HUES64 (cell line): ENCODE measurements around the gene GOLIM4.

Experiments
- H3K27ac ChIP-seq: 2 replicates; pipeline ENCODE4 v1.7.0; 2013; ENCODE audit warnings: low read depth, low read length, inconsistent platforms
- H3K27me3 ChIP-seq: 2 replicates; pipeline ENCODE4 v1.6.1; 2013; ENCODE audit warnings: mild to moderate bottlenecking, low read length; ENCODE audit not compliant: insufficient read depth
- H3K36me3 ChIP-seq: 2 replicates; pipeline ENCODE4 v1.6.1; 2013; ENCODE audit warnings: mild to moderate bottlenecking, low read length; ENCODE audit not compliant: insufficient read depth
- H3K4me1 ChIP-seq: 2 replicates; pipeline ENCODE4 v1.6.1; 2013; ENCODE audit warnings: mild to moderate bottlenecking, low read length, moderate library complexity; ENCODE audit not compliant: insufficient read depth
- H3K4me3 ChIP-seq: 2 replicates; pipeline ENCODE4 v1.5.1; 2013; ENCODE audit warnings: mild to moderate bottlenecking, low read length, moderate library complexity
- H3K9ac ChIP-seq: 2 replicates; pipeline ENCODE4 v1.6.1; 2013; ENCODE audit warnings: mild to moderate bottlenecking, low read depth, low read length
- H3K9me3 ChIP-seq: 2 replicates; pipeline ENCODE4 v1.6.1; 2013; ENCODE audit warnings: low read depth, low read length; ENCODE audit not compliant: insufficient read depth
- WGBS: fragments of 150-250, 120-280 bp; methylation state at CpG from one replicate; pipeline ENCODE4 v1.1.7; 2013; ENCODE audit warnings: missing lambda C conversion rate; 5-methylcytosine and 5-hydroxymethylcytosine counted together

Gene GOLIM4

GRCh38 chr3:168094877-168095610 is 680 bp downstream of the GOLIM4 start:
- H3K4me1 ChIP-seq: peaks cover 41% of the 10 kb centered on the region
- peak overlapping the region; percentile 77 for H3K27ac ChIP-seq
- peak overlapping the region; percentile 72 for H3K9ac ChIP-seq
- no peaks in the 10 kb centered on the region for H3K36me3 ChIP-seq
- peak overlapping the region; percentile 87 for H3K4me3 ChIP-seq
- H3K9me3 ChIP-seq: no peaks in the 10 kb centered on the region
- H3K27me3 ChIP-seq: no peaks in the 10 kb centered on the region
- WGBS: under 1% methylated on average over 70 of the region's 70 CpGs

- no peak overlapping the region for H3K27ac ChIP-seq
- peak overlapping the region; percentile 87 for H3K4me3 ChIP-seq
- peak overlapping the region; percentile 72; the same call in 1 of the 2 replicates for H3K9ac ChIP-seq
- no peaks in the 10 kb centered on the region for H3K27me3 ChIP-seq
- H3K36me3 ChIP-seq: no peaks in the 10 kb centered on the region
- H3K4me1 ChIP-seq: peaks cover 41% of the 10 kb centered on the region
- WGBS: 1% methylated on average over 9 of the region's 9 CpGs
- no peaks in the 10 kb centered on the region for H3K9me3 ChIP-seq
Measured at GRCh38 chr3:168094580-168094876, 1.2 kb downstream of the GOLIM4 start.

GRCh38 chr3:168093790-168094189 is 1.9 kb downstream of the GOLIM4 start:
- H3K27me3 ChIP-seq: no peaks in the 10 kb centered on the region

GRCh38 chr3:168093229-168093628 is 2.5 kb downstream of the GOLIM4 start:
- Histone ChIP-seq H3K27ac (no peak overlapping the region), H3K9ac (no peak overlapping the region), H3K4me3 (peak overlapping the region; percentile 87; the same call in 1 of the 2 replicates), H3K9me3 (no peaks in the 10 kb centered on the region), H3K36me3 (no peaks in the 10 kb centered on the region), H3K27me3 (no peaks in the 10 kb centered on the region), H3K4me1 (peaks cover 52% of the 10 kb centered on the region)
- 80% methylated on average over 2 of the region's 2 CpGs for WGBS

More at GRCh38 chr3:168093790-168094189, 1.9 kb downstream of the GOLIM4 start:
- 79% methylated on average over 2 of the region's 3 CpGs for WGBS
- Histone ChIP-seq H3K9me3 (no peaks in the 10 kb centered on the region), H3K4me1 (peaks cover 49% of the 10 kb centered on the region), H3K9ac (no peak overlapping the region), H3K36me3 (no peaks in the 10 kb centered on the region), H3K4me3 (peak overlapping the region; percentile 87), H3K27ac (no peak overlapping the region)

DNA sequence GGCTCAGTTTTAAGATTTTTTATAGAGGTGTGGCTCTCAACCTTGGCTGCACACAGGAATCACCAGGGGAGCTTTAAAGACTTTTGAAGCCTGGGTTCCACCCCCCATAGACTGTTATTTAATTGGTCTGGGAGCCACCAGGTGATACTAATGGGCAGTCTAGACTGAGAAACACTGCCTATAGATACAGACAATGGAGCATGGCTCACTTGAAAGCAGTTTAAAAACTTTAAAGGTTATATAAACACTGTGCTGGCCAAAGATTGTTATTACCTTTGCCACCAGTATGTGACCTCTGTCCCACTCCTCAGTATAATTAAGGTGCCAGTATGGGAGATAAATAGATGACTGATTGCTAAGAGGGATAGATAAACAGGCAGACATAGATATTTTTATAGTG is 3.8 kb downstream of the GOLIM4 start:
- Histone ChIP-seq H3K36me3 (no peaks in the 10 kb centered on the region), H3K4me3 (peak overlapping the region; percentile 11; the same call in 1 of the 2 replicates), H3K9ac (no peak overlapping the region), H3K4me1 (peaks cover 51% of the 10 kb centered on the region), H3K27ac (no peak overlapping the region), H3K27me3 (no peaks in the 10 kb centered on the region), H3K9me3 (no peaks in the 10 kb centered on the region)

GRCh38 chr3:168091302-168091858 is 4.3 kb downstream of the GOLIM4 start:
- WGBS: 83% methylated on average over 3 of the region's 3 CpGs
- Histone ChIP-seq H3K27me3 (no peaks in the 10 kb centered on the region), H3K9me3 (no peaks in the 10 kb centered on the region), H3K27ac (no peak overlapping the region), H3K4me3 (no peak overlapping the region), H3K4me1 (peaks cover 45% of the 10 kb centered on the region), H3K36me3 (no peaks in the 10 kb centered on the region), H3K9ac (no peak overlapping the region)

DNA sequence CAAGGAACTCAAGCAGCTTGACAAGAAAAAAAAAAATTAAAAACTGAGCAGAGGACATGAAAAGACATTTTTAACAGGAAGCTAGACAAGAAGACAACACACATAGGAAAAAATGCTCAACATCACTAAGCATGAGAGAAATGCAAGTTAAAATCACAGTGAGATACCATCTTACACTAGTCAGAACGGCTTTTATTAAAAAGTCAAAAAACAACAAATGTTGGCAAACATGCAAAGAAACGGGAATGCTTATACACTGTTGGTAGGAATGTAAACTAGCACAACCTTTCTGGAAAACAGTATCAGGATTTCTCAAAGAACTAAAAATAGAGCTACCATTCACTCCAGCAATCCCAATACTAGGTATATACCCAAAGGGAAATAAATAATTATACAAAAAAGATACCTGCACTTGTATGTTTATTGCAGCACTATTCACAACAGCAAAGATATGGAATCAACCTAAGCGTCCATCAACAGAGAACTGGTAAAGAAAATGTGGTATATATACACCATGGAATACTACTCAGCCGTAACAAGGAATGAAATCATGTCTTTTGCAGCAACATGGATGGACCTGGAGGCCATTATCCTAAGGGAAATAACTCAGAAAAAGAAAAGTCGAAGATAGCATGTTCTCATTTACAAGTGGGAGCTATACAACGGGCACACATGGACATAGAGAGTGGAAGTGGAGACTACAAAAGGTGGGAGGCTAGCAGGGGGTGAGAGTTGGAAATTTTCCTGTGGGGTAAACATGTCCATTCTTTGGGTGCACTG is 5.2 kb downstream of the GOLIM4 start:
- Histone ChIP-seq H3K9ac (no peak overlapping the region), H3K27me3 (no peaks in the 10 kb centered on the region), H3K27ac (no peak overlapping the region), H3K4me1 (peaks cover 45% of the 10 kb centered on the region), H3K4me3 (no peak overlapping the region), H3K36me3 (no peaks in the 10 kb centered on the region), H3K9me3 (no peaks in the 10 kb centered on the region)
- 95% methylated on average over 4 of the region's 6 CpGs for WGBS

- WGBS: 94% methylated on average over 4 of the region's 4 CpGs
- no peaks in the 10 kb centered on the region for H3K27me3 ChIP-seq
- H3K9ac ChIP-seq: no peak overlapping the region
- peaks cover 45% of the 10 kb centered on the region for H3K4me1 ChIP-seq
- no peaks in the 10 kb centered on the region for H3K36me3 ChIP-seq
- H3K9me3 ChIP-seq: no peaks in the 10 kb centered on the region
- H3K27ac ChIP-seq: no peak overlapping the region
- H3K4me3 ChIP-seq: no peak overlapping the region
Measured at GRCh38 chr3:168089179-168089771, 6.4 kb downstream of the GOLIM4 start.

DNA sequence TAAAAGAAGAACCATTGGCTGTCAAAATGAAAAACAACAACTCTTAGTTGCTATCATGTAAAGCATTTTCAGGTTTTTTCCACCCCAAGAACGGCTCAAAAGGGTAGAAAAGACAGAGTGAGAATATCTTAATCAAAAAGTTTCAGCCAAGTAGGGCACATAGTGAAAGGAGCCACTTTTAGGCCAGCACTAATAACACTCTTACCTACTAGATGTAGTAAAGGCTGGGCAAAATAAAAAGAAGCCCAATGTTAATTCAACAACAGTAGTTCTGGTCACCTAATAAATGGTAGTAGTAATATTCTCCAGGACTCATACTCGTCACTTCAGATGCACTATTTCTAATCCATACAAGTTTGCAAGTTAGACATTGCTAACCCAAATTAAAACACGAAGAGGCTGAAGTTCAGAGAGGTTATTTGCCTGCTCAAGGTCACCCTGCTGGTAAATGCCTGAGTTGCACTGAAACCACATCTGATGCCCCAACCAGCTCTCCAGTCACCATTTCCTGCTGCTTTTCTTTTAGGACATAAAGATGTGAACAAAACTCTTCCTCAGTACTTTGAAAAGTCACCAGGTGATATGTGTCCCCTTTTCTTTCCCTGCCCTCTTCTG is 7.5 kb downstream of the GOLIM4 start:
- H3K4me3 ChIP-seq: no peak overlapping the region
- peaks cover 39% of the 10 kb centered on the region for H3K4me1 ChIP-seq
- H3K36me3 ChIP-seq: no peaks in the 10 kb centered on the region
- H3K9ac ChIP-seq: no peak overlapping the region
- WGBS: 43% methylated on average over 2 of the region's 3 CpGs
- H3K9me3 ChIP-seq: no peaks in the 10 kb centered on the region
- no peaks in the 10 kb centered on the region for H3K27me3 ChIP-seq
- no peak overlapping the region for H3K27ac ChIP-seq

DNA sequence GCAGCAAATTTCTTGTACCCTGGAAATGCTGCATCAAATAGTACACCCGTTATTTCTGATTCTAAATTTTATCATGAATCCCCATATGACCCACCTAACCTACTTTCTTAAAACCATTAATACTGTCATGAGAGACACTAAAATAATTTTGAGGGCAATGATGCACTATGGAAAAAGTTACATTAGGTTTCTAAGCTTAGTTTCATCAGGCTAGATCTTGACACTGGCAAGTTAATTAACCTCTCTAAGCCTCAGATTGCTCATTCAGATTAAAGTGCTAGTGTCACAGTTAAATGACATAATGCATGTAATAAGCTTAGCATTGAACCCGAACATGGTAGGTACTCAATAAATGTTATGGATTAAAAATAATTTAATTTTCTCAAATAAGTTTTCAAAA is 8.2 kb downstream of the GOLIM4 start:
- no peaks in the 10 kb centered on the region for H3K36me3 ChIP-seq
- no peak overlapping the region for H3K27ac ChIP-seq
- H3K27me3 ChIP-seq: no peaks in the 10 kb centered on the region
- H3K9me3 ChIP-seq: no peaks in the 10 kb centered on the region
- H3K9ac ChIP-seq: no peak overlapping the region
- H3K4me3 ChIP-seq: no peak overlapping the region
- 95% methylated on average over 1 of the region's 2 CpGs for WGBS
- peaks cover 34% of the 10 kb centered on the region for H3K4me1 ChIP-seq
